HepG2 (cell line): ENCODE results near the gene FAM20A. TPM values are rescaled to one million over a fixed set of nuclear protein-coding genes. Genes with fewer than 3 reads are reported as not detected.
A peak's percentile ranks its signal among the peaks of the same experiment; 100 is the strongest.

Source experiments
- JUND ChIP-seq: sonication (generic); formaldehyde crosslinking; IDR thresholded peaks from 2 replicates; pipeline ENCODE4 v1.8.0; 2022; ENCODE audit warnings: mild to moderate bottlenecking, missing genetic modification reagents
- MEIS2 ChIP-seq: sonication (generic); formaldehyde crosslinking; IDR thresholded peaks from 2 replicates; pipeline ENCODE4 v1.9.0; 2021; ENCODE audit warnings: mild to moderate bottlenecking, missing genetic modification reagents
- MXD1 ChIP-seq: sonication (generic); formaldehyde crosslinking; IDR thresholded peaks from 2 replicates; pipeline ENCODE4 v1.4.0; 2020; ENCODE audit warnings: mild to moderate bottlenecking, missing genetic modification reagents
- MYC ChIP-seq: sonication (generic); formaldehyde crosslinking; IDR thresholded peaks from 2 replicates; pipeline ENCODE4 v1.9.0; 2021; ENCODE audit warnings: missing genetic modification reagents, borderline replicate concordance
- PAF1 ChIP-seq: IDR thresholded peaks from 2 replicates; pipeline ENCODE4 v1.6.1; 2016; ENCODE audit warnings: missing genetic modification reagents, missing compliant biosample characterization
- PCBP1 ChIP-seq: fragments of 200-400 bp; formaldehyde crosslinking; IDR thresholded peaks from 2 replicates; pipeline ENCODE4 v1.6.1; 2017; ENCODE audit warnings: mild to moderate bottlenecking, low read depth, low read length, borderline replicate concordance
- REPIN1 ChIP-seq: sonication (generic); formaldehyde crosslinking; IDR thresholded peaks from 2 replicates; pipeline ENCODE4 v1.8.0; 2022; ENCODE audit warnings: missing genetic modification reagents, low read depth, mild to moderate bottlenecking, borderline replicate concordance
- SIN3B ChIP-seq: fragments of 150-350 bp; IDR thresholded peaks from 2 replicates; pipeline ENCODE4 v1.6.1; 2014; ENCODE audit warnings: low read length
- SOX13 ChIP-seq, 3 experiments: fragments of 450-650 bp in 1 of 3; sonication (generic) in 1 of 3; formaldehyde crosslinking in 1 of 3; IDR thresholded peaks in 2 of 3; conservative IDR thresholded peaks in 1 of 3; 2 replicates each; pipeline versions ENCODE4 v1.5.0 to v1.6.1; 2016 to 2020; ENCODE audit warnings: antibody characterized with exemption in 1 of 3, mild to moderate bottlenecking in 1 of 3, missing compliant biosample characterization in 1 of 3, missing genetic modification reagents in 1 of 3, moderate library complexity in 1 of 3
- SP140L ChIP-seq: sonication (generic); formaldehyde crosslinking; IDR thresholded peaks from 2 replicates; pipeline ENCODE4 v1.4.0; 2020; ENCODE audit warnings: missing genetic modification reagents, borderline replicate concordance
- TEAD3 ChIP-seq: optimal IDR thresholded peaks from 2 replicates; pipeline ENCODE3; 2016; ENCODE audit warnings: borderline replicate concordance
- THAP11 ChIP-seq: IDR thresholded peaks from 2 replicates; pipeline ENCODE4 v1.6.1; 2016; ENCODE audit warnings: missing biosample characterization, missing genetic modification reagents
- ZBTB21 ChIP-seq: sonication (generic); formaldehyde crosslinking; IDR thresholded peaks from 2 replicates; pipeline ENCODE4 v1.4.0; 2020; ENCODE audit warnings: missing genetic modification reagents
- ZNF207 ChIP-seq: fragments of 450-650 bp; IDR thresholded peaks from 2 replicates; pipeline ENCODE4 v1.6.1; 2016; ENCODE audit warnings: antibody characterized with exemption, borderline replicate concordance
- ZNF274 ChIP-seq: sonication (generic); formaldehyde crosslinking; IDR thresholded peaks from 2 replicates; pipeline ENCODE4 v1.5.1; 2020; ENCODE audit warnings: mild to moderate bottlenecking, missing genetic modification reagents
- polyA plus RNA-seq, 8 experiments: library from polyadenylated mRNA; depleted of rRNA in 3 of 8; stranded (reverse) in 7 of 8; unstranded in 1 of 8; fragments of >200 nt; fragmentation: Illumina TruSeq in 4 of 8; extraction: Trizol in 4 of 8; gene quantifications; 2 replicates each; pipeline versions ENCODE4 v1.2.1 to v1.2.3, GENCODE V29; 2011 to 2016; ENCODE audit warnings: low read depth in 4 of 8, missing spikeins in 1 of 8, mixed read lengths in 1 of 8; ENCODE audit not compliant: insufficient read depth in 1 of 8
- total RNA-seq, 5 experiments: library from RNA; depleted of rRNA; stranded (reverse); fragments of >200 nt; fragmentation: Illumina TruSeq; extraction: Trizol; gene quantifications; 2 replicates each; pipeline ENCODE4 v1.2.3, GENCODE V29; 2016; ENCODE audit warnings: low read depth in 1 of 5
- TF ChIP-seq, protein P1 (sequence below): sonication (generic); formaldehyde crosslinking; IDR thresholded peaks from 2 replicates; pipeline ENCODE4 v1.8.1; 2023; ENCODE audit warnings: missing genetic modification reagents, mild to moderate bottlenecking, borderline replicate concordance
- TF ChIP-seq, protein P2 (sequence below), 2 experiments: sonication (generic) in 1 of 2; formaldehyde crosslinking in 1 of 2; IDR thresholded peaks; 2 replicates each; pipeline versions ENCODE4 v1.4.0 to v1.6.1; 2016 to 2020; ENCODE audit warnings: borderline replicate concordance in 1 of 2, low read depth in 1 of 2, mild to moderate bottlenecking in 1 of 2, missing genetic modification reagents in 1 of 2
- TF ChIP-seq, protein P3 (sequence below): sonication (generic); formaldehyde crosslinking; IDR thresholded peaks from 2 replicates; pipeline ENCODE4 v1.5.1; 2020; ENCODE audit warnings: missing genetic modification reagents, mild to moderate bottlenecking, borderline replicate concordance
- TF ChIP-seq, protein P4 (sequence below): sonication (generic); formaldehyde crosslinking; IDR thresholded peaks from 2 replicates; pipeline ENCODE4 v1.5.1; 2020; ENCODE audit warnings: missing genetic modification reagents, mild to moderate bottlenecking, borderline replicate concordance

FAM20A gene
- total and polyA plus RNA-seq, 2 of the 13 experiments (the other 11 are each of a cell fraction or from before 2014, with no cell fraction given), result 9.3 to 20.7 TPM

DNA sequence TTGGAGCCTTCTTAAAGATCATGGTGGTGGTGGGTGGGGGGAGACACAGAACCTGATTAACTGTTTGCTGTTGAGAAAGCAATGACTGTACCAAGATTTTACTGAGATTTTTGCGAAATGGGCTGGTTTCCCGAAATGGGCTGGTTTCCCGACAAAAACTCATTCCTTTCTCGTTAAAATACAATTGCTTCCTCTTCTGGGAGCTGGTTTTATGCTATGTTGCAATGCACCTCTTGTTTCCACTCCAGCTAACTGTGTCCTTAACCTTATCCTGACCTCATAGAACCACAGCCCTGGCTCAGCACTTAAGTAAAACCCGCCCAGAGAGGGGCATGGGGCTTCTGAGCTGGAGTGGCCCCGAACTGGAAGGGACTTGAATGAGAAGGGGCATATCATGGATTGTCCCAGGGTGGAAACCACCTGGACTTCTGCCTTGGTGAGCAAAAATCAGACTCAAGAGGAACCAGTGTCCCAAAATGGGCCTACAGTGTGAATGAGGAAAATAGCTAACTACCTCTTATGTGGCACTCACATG, 20.9 kb downstream of the FAM20A start (continued):
- 0 out of 2 replicates have a peak, but pooled peaks have one; percentile 29 for TF ChIP-seq THAP11 (CRISPR knock-in tag)
- TF ChIP-seq MYC (CRISPR knock-in tag), result no peak
- TF ChIP-seq TEAD3, result peak; percentile 33
- TF ChIP-seq PAF1 (CRISPR knock-in tag), result no peak
- TF ChIP-seq, protein P1, sequence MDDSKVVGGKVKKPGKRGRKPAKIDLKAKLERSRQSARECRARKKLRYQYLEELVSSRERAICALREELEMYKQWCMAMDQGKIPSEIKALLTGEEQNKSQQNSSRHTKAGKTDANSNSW (CRISPR knock-in tag), result no peak
- TF ChIP-seq SOX13 (IDR thresholded peaks at IDR 0.05), result peak; percentile 19; the same call in 1 of the 2 replicates
- TF ChIP-seq SOX13 (CRISPR knock-in tag; conservative IDR thresholded peaks at IDR 0.05 in 1 of 2, IDR thresholded peaks at IDR 0.05 in 1 of 2), result peak in 1 of 2 experiments; percentile 95; a peak in 2 of 4 replicates
- TF ChIP-seq, protein P2, sequence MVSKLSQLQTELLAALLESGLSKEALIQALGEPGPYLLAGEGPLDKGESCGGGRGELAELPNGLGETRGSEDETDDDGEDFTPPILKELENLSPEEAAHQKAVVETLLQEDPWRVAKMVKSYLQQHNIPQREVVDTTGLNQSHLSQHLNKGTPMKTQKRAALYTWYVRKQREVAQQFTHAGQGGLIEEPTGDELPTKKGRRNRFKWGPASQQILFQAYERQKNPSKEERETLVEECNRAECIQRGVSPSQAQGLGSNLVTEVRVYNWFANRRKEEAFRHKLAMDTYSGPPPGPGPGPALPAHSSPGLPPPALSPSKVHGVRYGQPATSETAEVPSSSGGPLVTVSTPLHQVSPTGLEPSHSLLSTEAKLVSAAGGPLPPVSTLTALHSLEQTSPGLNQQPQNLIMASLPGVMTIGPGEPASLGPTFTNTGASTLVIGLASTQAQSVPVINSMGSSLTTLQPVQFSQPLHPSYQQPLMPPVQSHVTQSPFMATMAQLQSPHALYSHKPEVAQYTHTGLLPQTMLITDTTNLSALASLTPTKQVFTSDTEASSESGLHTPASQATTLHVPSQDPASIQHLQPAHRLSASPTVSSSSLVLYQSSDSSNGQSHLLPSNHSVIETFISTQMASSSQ (IDR thresholded peaks at IDR 0.05; ENCODE audit: low read depth), result no peak; the same call in 1 of the 2 replicates
- TF ChIP-seq, protein P2 (CRISPR knock-in tag; IDR thresholded peaks at IDR 0.05; ENCODE audit: borderline replicate concordance), result peak; percentile 90; the same call in 1 of the 2 replicates
- TF ChIP-seq REPIN1 (CRISPR knock-in tag), result peak; percentile 53; the same call in 1 of the 2 replicates
- no peak for TF ChIP-seq ZNF274 (CRISPR knock-in tag)
- no peak for TF ChIP-seq SP140L (CRISPR knock-in tag)
- no peak for TF ChIP-seq MEIS2 (CRISPR knock-in tag)
- TF ChIP-seq MXD1 (CRISPR knock-in tag), result no peak
- TF ChIP-seq ZBTB21, result no peak
- no peak for TF ChIP-seq PCBP1
- TF ChIP-seq, protein P3, sequence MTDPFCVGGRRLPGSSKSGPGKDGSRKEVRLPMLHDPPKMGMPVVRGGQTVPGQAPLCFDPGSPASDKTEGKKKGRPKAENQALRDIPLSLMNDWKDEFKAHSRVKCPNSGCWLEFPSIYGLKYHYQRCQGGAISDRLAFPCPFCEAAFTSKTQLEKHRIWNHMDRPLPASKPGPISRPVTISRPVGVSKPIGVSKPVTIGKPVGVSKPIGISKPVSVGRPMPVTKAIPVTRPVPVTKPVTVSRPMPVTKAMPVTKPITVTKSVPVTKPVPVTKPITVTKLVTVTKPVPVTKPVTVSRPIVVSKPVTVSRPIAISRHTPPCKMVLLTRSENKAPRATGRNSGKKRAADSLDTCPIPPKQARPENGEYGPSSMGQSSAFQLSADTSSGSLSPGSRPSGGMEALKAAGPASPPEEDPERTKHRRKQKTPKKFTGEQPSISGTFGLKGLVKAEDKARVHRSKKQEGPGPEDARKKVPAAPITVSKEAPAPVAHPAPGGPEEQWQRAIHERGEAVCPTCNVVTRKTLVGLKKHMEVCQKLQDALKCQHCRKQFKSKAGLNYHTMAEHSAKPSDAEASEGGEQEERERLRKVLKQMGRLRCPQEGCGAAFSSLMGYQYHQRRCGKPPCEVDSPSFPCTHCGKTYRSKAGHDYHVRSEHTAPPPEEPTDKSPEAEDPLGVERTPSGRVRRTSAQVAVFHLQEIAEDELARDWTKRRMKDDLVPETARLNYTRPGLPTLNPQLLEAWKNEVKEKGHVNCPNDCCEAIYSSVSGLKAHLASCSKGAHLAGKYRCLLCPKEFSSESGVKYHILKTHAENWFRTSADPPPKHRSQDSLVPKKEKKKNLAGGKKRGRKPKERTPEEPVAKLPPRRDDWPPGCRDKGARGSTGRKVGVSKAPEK (CRISPR knock-in tag), result no peak
- TF ChIP-seq, protein P4, sequence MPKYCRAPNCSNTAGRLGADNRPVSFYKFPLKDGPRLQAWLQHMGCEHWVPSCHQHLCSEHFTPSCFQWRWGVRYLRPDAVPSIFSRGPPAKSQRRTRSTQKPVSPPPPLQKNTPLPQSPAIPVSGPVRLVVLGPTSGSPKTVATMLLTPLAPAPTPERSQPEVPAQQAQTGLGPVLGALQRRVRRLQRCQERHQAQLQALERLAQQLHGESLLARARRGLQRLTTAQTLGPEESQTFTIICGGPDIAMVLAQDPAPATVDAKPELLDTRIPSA, result no peak
- TF ChIP-seq SIN3B, result no peak
- TF ChIP-seq ZNF207, result no peak
- TF ChIP-seq JUND (CRISPR knock-in tag), result no peak
